ENCODE measurements around the gene NF1.

GRCh38 chr17:31390748-31391495 lies 296.1 kb downstream of the NF1 start:
- TF ChIP-seq CTCF (IDR thresholded peaks at IDR 0.05; ENCODE audit: low read depth, low read length): no peak
- TF ChIP-seq EZH2phosphoT487 (IDR thresholded peaks at IDR 0.05; ENCODE audit: low read depth): no peak

All from OCI-LY3 (cell line).